ENCODE results near the gene DPP6.

DNA sequence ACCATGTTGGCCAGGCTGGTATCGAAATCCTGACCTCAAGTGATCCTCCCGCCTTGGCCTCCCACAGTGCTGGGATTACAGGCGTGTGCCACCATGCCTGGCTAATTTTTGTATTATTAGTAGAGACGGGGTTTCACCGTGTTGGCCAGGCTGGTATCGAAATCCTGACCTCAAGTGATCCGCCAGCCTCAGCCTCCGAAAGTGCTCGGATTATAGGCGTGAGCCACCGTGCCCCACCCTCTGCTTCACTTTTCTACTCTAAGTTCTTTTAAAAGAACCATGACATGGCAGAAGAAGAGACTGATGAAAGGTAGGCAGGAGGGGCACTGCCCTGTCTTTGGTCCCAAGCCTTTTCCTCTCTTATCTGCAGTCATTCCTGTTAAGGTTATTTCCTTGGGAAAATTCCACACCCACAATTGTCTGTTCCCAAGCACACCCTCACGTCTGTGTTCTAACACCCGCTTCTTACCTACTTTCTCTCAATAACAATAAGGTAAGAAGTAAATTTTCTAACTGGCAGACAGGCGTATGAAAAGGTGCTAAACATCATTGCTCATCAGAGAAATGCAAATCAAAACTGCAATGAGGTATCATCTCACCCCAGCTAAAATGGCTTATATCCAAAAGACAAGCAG, 291.7 kb downstream of the DPP6 start:
- TF ChIP-seq, protein P1, sequence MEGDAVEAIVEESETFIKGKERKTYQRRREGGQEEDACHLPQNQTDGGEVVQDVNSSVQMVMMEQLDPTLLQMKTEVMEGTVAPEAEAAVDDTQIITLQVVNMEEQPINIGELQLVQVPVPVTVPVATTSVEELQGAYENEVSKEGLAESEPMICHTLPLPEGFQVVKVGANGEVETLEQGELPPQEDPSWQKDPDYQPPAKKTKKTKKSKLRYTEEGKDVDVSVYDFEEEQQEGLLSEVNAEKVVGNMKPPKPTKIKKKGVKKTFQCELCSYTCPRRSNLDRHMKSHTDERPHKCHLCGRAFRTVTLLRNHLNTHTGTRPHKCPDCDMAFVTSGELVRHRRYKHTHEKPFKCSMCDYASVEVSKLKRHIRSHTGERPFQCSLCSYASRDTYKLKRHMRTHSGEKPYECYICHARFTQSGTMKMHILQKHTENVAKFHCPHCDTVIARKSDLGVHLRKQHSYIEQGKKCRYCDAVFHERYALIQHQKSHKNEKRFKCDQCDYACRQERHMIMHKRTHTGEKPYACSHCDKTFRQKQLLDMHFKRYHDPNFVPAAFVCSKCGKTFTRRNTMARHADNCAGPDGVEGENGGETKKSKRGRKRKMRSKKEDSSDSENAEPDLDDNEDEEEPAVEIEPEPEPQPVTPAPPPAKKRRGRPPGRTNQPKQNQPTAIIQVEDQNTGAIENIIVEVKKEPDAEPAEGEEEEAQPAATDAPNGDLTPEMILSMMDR (IDR thresholded peaks at IDR 0.05): no peak
- no peak for TF ChIP-seq POLR2A (IDR thresholded peaks at IDR 0.05)

Data from ovary (tissue), 3 donors.